HEK293T (cell line): Measurements from ENCODE around the gene TACC2.

Experiments used
- BHLHE40 ChIP-seq: fragments of 450-650 bp; IDR thresholded peaks from 2 replicates; pipeline ENCODE4 v1.6.1; 2016; ENCODE audit warnings: mild to moderate bottlenecking, moderate library complexity, borderline replicate concordance
- ELF4 ChIP-seq: fragments of 450-650 bp; IDR thresholded peaks from 2 replicates; pipeline ENCODE4 v1.6.1; 2017; ENCODE audit warnings: antibody characterized with exemption
- FOXA1 ChIP-seq: fragments of 450-650 bp; IDR thresholded peaks from 2 replicates; pipeline ENCODE4 v1.6.1; 2016; ENCODE audit warnings: mild to moderate bottlenecking
- FOXK2 ChIP-seq: fragments of 450-650 bp; IDR thresholded peaks from 2 replicates; pipeline ENCODE4 v1.6.1; 2016; ENCODE audit warnings: mild to moderate bottlenecking
- L3MBTL2 ChIP-seq: fragments of 450-650 bp; conservative IDR thresholded peaks from 2 replicates; pipeline ENCODE4 v1.6.1; 2016; ENCODE audit warnings: mild to moderate bottlenecking
- NFRKB ChIP-seq: fragments of 450-650 bp; IDR thresholded peaks from 2 replicates; pipeline ENCODE4 v1.6.1; 2016; ENCODE audit warnings: mild to moderate bottlenecking, moderate library complexity
- SUZ12 ChIP-seq: fragments of 450-650 bp; IDR thresholded peaks from 2 replicates; pipeline ENCODE4 v1.6.1; 2016; ENCODE audit warnings: mild to moderate bottlenecking
- TARDBP ChIP-seq: fragments of 450-650 bp; IDR thresholded peaks from 2 replicates; pipeline ENCODE4 v1.6.1; 2016
- ZNF384 ChIP-seq: fragments of 450-650 bp; IDR thresholded peaks from 2 replicates; pipeline ENCODE4 v1.6.1; 2016

DNA sequence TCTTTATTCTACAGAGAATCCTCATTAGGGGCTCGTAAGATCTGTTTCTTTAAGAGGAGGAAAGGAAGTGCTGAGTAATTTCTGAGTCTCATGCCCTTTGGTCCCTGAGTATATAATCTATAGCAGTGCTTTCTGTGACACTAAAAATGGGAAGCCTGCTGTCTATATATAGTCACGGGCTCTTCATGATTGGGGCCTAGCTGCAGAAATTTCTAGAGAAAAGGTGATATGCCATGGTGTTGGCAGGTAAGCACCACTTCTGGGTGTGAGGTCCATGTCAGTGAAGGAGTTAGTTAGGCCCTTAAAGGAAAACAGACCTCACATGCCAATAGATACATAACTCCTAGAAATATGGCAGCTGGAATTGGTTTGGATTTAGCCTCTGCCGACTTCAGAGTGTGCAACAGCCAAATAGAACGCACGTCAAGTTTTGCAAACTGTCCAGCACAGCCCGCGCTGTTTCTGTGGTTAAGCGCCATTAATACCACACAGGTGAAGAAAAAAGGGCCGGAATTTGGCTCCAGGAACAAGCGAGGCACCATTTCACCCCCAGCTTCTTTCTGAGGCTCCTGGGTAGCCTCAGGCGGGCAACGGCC, 123.2 kb downstream of the TACC2 start:
- TF ChIP-seq SUZ12 (no peak), ELF4 (no peak), BHLHE40 (no peak), TARDBP (no peak), NFRKB (no peak), L3MBTL2 (no peak), FOXA1 (no peak), ZNF384 (no peak), FOXK2 (no peak)
